Mesenteric fat pad (tissue), 1 donor: ENCODE data around the gene FLNB. TPM values are rescaled to one million over a fixed set of nuclear protein-coding genes. Genes with fewer than 3 reads are reported as not detected.

Source experiments
- DNase-seq: peaks from one replicate; pipeline ENCODE4 v3.0.0-alpha.2; 2020; ENCODE audit warnings: low spot score
- total RNA-seq: library from RNA; stranded (reverse); fragmentation: NEBNext Ultra II Directional; extraction: Animal tissue kit (Norgen Biotek cat#: 25700); gene quantifications from one replicate; pipeline ENCODE4 v1.2.1, GENCODE V29; 2021
- donor health status: DM: yes; HTN: yes; CAD: no.

The FLNB gene
- total RNA-seq, 1 donor from 2014 or later = 96.3 TPM

DNA sequence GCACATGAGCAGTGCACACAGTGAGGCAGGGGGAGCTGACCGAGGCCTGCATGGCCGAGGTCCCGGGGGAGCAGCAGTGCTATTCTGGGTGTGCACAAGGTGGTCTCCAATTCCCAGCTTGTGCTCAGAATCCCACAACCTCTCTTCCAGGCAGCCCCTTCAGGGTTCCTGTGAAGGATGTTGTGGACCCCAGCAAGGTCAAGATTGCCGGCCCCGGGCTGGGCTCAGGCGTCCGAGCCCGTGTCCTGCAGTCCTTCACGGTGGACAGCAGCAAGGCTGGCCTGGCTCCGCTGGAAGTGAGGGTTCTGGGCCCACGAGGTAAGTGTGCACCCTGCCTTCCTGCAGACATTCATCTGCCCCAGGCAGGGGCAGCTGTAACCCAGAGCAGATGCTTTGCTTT lies 122.4 kb downstream of the FLNB start:
- DNase-seq = no peak

DNA sequence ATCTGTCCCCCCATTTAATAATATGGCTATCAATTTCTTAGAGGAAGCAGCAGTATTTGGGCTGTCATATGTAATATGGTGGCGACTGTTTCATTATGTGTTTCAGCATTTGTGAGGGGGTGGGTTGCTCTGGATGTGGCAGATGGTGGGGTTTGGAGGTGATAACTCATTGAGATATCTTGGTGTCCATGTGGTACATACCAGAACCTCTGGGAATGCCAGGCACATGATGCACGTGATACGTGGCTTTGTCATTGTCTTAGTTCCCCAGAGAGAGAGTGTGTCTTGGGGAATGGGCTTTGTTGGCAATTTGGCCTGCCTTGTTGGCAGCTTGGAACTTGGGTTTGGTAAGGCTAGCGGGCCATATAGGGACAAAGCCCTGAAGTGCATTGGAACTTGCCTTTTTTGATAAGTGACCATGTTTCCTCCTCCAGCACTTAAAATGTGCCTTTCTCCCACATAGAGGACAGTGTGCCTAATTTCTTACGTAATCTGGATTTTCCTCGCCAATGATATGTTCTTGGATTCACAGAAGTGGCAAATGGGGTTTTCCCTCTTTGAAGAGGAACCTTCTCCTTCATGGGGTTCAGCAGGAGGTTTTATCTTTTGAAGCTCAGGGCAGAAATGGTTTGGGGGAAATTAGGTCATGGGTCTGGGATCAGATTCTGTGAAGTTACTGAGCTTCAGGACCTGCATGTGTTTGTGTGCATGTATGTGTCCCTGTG lies 123.0 kb downstream of the FLNB start:
- no peak for DNase-seq

- no peak for DNase-seq
Measured at GRCh38 chr3:58132850-58133249, 124.6 kb downstream of the FLNB start.

DNA sequence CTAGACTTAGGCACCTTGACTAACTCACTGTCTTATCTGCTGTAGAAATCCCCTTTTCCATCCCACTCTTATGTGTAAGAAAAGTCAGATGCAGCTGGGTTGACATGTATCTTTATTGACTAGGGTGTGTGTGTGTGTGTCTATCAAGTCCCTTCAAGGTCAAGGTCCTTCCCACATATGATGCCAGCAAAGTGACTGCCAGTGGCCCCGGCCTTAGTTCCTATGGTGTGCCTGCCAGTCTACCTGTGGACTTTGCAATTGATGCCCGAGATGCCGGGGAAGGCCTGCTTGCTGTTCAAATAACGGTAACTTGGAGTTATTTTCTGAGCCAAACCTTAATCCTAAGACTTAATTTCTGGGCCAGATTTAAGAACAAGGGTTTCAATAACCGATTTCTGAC lies 126.2 kb downstream of the FLNB start:
- DNase-seq = no peak

- DNase-seq = no peak
Measured at GRCh38 chr3:58135712-58136543, 127.7 kb downstream of the FLNB start.

GRCh38 chr3:58137306-58137705 lies 129.1 kb downstream of the FLNB start:
- DNase-seq = no peak

DNA sequence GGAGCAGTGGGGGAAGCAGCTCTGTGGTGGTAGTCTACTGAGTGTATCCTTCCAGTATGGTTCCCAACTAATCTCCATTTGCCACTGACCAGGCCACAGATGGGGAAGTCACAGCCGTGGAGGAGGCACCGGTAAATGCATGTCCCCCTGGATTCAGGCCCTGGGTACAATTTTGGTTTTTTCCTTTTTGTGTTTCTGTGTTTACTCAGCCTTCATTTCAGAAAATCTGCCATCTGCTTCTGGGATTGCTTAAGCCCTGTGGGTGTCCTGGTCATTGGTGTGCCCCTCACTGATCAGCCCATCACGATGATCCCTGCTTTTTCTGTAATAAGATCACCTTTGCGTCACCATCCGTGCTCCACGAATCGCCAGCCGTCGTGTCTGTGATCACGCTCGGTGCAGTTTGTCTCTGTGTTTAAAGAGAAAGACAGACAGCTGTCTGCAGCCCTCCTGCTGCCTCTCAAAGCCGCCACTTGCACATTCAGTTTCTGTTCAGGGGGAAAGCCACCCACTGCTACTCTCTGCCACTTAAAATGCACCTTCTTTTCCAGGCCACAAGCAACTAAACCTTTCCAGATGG lies 133.6 kb downstream of the FLNB start:
- no peak for DNase-seq

- no peak for DNase-seq
Measured at GRCh38 chr3:58143417-58144055, 135.3 kb downstream of the FLNB start.

DNA sequence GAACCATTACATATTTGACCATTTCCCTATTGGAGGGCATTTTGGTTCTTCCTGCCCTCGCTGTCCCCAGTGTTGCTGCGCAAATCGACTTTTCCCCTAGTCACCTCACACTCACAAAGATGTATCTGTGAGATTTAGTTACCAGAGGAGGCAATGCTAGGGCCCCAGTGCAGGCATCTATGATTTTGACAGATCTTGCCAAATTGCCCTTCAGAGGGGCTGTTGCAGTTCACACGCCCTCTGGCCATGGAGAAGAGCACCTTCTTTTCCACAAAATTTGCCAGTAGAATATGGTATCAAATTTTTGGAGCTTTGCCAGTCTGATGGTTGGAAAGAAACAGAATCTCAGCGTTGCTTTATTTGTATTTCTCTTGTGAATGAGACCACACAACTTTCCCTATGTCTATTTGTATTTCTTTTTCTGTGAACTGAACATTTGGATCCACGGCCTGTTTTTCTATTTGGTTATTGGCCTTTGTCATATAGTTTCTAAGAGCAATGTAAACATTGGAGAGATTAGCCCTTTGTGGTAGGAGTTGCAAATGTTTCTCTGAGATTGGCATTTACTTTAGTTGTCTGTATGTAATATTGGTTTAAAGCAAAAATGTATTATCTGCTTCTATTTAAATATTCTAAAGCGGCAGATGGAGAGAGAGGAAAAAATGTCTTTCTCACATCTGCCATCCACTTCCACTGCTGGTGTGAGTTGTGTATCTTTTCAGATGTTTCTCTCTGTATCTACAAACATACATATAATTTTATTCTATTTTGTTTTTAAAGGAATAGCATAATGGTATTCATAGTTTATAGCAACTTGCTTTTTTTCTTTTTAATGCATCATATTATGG lies 136.5 kb downstream of the FLNB start:
- no peak for DNase-seq

DNA sequence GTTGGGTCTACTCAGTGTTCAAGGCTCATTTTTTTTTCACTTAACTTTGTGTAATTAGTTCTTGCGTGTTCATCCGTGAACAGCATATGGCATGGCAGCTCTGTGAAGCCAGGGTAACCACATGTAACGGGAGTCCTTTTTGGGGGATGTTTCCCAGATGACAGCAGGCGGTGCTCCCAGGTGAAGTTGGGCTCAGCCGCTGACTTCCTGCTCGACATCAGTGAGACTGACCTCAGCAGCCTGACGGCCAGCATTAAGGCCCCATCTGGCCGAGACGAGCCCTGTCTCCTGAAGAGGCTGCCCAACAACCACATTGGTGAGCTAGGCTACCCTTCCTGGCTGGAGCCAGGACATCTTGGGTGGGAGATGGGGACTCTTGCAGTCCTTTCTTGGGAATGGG lies 139.8 kb downstream of the FLNB start:
- DNase-seq = no peak

DNA sequence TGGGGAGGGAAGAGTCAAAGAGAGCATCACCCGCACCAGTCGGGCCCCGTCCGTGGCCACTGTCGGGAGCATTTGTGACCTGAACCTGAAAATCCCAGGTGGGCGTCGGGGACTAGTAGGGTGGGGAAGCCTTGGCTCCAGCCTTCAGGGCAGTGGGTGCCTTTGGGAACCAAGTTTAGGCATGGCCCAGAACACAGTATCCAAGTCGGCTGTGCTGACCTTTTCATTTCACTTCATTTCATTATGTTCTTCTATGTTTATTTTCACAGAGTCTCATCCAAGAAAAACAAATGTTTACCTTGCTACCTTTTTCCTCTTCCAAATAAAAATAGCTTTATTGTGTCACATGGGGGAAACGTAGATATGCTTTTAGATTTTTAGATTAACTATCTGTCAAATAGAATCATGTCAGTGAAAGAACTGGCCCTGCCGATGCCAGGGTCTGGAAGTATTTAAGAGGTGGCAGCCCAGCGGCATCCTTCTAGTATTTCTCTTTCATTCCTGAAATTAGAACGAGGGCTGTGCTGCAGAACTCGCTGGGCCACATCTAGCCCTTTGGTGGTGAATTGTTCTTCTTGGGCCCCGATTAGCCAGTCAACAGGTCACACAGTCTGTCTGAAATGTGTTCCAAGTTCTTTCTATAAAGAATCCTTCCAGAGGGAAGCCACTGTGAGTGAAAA lies 142.0 kb downstream of the FLNB start:
- DNase-seq = no peak

- no peak for DNase-seq
Measured at GRCh38 chr3:58150810-58151199, 142.6 kb downstream of the FLNB start.

- DNase-seq = no peak
Measured at GRCh38 chr3:58151637-58152036, 143.4 kb downstream of the FLNB start.

- no peak for DNase-seq
Measured at GRCh38 chr3:58152225-58153015, 144.2 kb downstream of the FLNB start.

- no peak for DNase-seq
Measured at GRCh38 chr3:58153371-58153770, 145.1 kb downstream of the FLNB start.

- DNase-seq = no peak
Measured at GRCh38 chr3:58154626-58155449, 146.6 kb downstream of the FLNB start.

- no peak for DNase-seq
Measured at GRCh38 chr3:58155838-58156237, 147.6 kb downstream of the FLNB start.

DNA sequence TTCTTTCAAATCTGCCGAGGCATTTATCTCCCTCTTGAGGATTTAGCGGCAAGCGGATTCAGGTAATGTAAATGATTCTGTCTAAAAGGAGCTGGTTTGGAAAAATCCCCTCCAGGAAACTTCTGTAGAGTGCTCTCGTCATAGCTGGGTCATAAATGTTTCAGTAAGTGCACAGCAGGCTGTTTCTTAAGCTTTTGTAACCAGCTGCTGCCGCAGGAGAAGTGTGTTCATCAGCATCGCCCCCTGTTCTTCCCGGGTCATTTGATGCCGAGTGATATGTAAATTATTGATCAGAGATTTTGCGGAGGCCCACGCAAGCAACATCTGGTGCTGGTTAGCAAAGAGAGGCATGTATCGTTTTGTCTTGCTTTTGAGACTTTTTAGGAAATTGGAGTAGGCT lies 149.5 kb downstream of the FLNB start:
- no peak for DNase-seq
